AG04450 (cell line): ENCODE data around the gene CDKAL1. TPM values are rescaled to one million over a fixed set of nuclear protein-coding genes. Genes with fewer than 3 reads are reported as not detected.

ENCODE experiments used
- CTCF ChIA-PET: fragments of 300-600, 350-600 bp; formaldehyde crosslinking; extraction: SDS; loops from one replicate; lab custom pipeline; 2022; ENCODE audit warnings: antibody characterized with exemption, inconsistent platforms; lab: Charles Lee
- POLR2A ChIA-PET: fragments of 350-600 bp; formaldehyde crosslinking; extraction: SDS; loops from one replicate; lab custom pipeline; 2021; ENCODE audit warnings: antibody characterized with exemption, inconsistent platforms; lab: Yijun Ruan, JAX
- DNase-seq: peaks from one replicate; pipeline ENCODE4 v3.0.0-alpha.2; 2011; ENCODE audit warnings: low read depth, low spot score
- H3K27ac ChIP-seq: one replicate; pipeline ENCODE4 v1.5.1; 2012; ENCODE audit warnings: low read depth, low read length, control low read depth
- H3K27me3 ChIP-seq: one replicate; pipeline ENCODE4 v1.6.0; 2012; ENCODE audit warnings: low read length; ENCODE audit not compliant: control insufficient read depth, insufficient read depth
- H3K4me3 ChIP-seq: 2 replicates; pipeline ENCODE4 v1.5.1; 2011; ENCODE audit warnings: mild to moderate bottlenecking, low read depth, low read length, control low read depth
- H3K9me3 ChIP-seq: 2 replicates; pipeline ENCODE4 v1.5.1; 2012; ENCODE audit warnings: low read length; ENCODE audit not compliant: control insufficient read depth, insufficient read depth
- polyA plus RNA-seq: library from polyadenylated mRNA; depleted of rRNA; stranded (reverse); fragments of >200 nt; gene quantifications from 2 replicates; pipeline ENCODE4 v1.2.3, GENCODE V29; 2011
- TF ChIP-seq, protein P1 (sequence below): IDR thresholded peaks from 2 replicates; pipeline ENCODE4 v1.5.1; 2011; ENCODE audit warnings: low read depth, low read length, control low read depth, inconsistent platforms

CDKAL1 gene
- polyA plus RNA-seq, 1 experiment, result 9.2 TPM

DNA sequence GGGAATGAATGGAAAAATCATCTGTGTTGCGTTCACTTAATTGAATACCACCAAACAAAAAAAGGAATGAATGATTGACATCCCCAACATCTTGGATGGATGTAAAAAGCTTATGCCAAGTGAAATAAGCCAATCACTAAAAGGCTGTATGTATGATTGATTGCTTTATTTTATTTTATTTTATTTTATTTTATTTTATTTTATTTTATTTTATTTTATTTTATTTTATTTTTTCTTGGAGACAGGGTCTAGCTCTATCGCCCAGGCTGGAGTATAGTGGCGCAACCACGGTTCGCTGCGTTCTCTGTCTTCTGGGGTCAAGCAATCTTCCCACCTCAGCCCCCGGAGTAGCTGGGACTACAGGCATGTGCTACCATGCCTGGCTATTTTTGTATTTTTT lies 263.3 kb downstream of the CDKAL1 start:
- DNase-seq, result no peak

DNA sequence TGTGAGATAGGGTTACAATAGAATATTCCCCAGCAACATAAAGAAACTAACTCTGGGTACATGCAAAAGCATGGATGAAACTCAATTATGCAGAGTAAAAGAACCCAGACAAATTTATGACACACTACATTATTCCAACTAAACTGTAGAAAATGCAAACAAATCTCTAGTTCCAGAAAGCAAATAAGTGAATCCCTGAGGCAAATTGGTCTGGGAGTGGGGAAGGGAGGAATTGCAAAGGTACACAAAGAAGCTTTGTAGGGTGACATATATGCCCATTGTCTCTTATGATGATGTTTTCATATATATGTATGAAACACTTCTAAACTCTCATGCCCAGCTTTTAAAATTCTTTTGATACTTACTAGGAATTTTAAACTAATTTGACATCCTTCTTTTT lies 266.0 kb downstream of the CDKAL1 start:
- ChIA-PET POLR2A (no interaction called here), CTCF (no interaction called here)
- TF ChIP-seq, protein P1, sequence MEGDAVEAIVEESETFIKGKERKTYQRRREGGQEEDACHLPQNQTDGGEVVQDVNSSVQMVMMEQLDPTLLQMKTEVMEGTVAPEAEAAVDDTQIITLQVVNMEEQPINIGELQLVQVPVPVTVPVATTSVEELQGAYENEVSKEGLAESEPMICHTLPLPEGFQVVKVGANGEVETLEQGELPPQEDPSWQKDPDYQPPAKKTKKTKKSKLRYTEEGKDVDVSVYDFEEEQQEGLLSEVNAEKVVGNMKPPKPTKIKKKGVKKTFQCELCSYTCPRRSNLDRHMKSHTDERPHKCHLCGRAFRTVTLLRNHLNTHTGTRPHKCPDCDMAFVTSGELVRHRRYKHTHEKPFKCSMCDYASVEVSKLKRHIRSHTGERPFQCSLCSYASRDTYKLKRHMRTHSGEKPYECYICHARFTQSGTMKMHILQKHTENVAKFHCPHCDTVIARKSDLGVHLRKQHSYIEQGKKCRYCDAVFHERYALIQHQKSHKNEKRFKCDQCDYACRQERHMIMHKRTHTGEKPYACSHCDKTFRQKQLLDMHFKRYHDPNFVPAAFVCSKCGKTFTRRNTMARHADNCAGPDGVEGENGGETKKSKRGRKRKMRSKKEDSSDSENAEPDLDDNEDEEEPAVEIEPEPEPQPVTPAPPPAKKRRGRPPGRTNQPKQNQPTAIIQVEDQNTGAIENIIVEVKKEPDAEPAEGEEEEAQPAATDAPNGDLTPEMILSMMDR, result no peak
- Histone ChIP-seq H3K4me3 (no peak overlapping the region), H3K9me3 (no peaks in the 10 kb centered on the region), H3K27me3 (no peaks in the 10 kb centered on the region), H3K27ac (no peak overlapping the region)
- DNase-seq, result no peak

More for the DNA sequence above, 263.3 kb downstream of the CDKAL1 start:
- Histone ChIP-seq H3K27me3 (no peaks in the 10 kb centered on the region), H3K4me3 (no peak overlapping the region), H3K9me3 (no peaks in the 10 kb centered on the region), H3K27ac (no peak overlapping the region)
- ChIA-PET CTCF (no interaction called here), POLR2A (no interaction called here)
- TF ChIP-seq, protein P1, result no peak

DNA sequence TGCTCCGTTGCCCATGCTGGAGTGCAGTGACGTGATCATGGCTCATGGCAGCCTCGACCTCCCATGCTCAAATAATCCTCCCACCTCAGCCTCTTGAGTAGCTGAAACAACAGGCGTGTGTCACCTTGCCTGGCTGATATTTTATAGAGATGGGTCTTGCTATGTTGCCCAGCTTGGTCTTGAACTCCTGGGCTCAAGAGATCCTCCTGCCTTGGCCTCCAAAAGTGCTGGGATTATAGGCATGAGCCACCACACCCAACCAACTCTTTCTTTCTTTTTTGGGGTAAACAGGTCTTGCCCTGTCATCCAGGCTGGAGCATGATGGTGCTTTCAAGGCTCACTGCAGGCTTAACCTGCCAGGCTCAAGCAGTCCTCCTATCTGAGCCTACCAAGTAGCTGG lies 266.4 kb downstream of the CDKAL1 start:
- Histone ChIP-seq H3K27ac (no peak overlapping the region), H3K27me3 (no peaks in the 10 kb centered on the region), H3K9me3 (no peaks in the 10 kb centered on the region), H3K4me3 (no peak overlapping the region)
- DNase-seq, result no peak
- ChIA-PET POLR2A (no interaction called here), CTCF (no interaction called here)
- TF ChIP-seq, protein P1, result no peak

DNA sequence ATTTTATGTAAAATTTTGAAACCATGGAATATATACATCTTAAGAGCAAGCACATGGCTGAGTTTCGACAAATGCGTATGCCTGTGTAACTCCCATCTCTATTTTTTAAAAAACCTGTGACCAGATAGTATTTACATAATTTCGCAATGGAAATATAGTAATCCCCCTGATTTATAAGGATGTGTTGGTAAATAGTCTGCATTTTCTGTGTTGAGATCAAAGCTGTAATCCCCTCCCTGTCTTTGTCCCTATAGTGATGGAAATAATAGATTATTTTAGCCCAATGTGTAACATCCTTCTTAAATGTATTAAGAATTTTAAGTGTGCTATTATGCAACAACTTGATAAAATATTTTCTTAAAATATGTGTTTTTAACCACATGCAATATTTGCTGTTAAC lies 267.3 kb downstream of the CDKAL1 start:
- no peak for DNase-seq
- POLR2A ChIA-PET, result interaction anchor here (0.6 kb wide), 1 partner anchor 951 kb away, joined by 3 read pairs; no protein-coding TSS in a partner anchor
- H3K4me3 ChIP-seq, result no peak overlapping the region
- CTCF ChIA-PET, result no interaction called here
- H3K27me3 ChIP-seq, result no peaks in the 10 kb centered on the region
- TF ChIP-seq, protein P1, result no peak
- no peak overlapping the region for H3K27ac ChIP-seq
- H3K9me3 ChIP-seq, result no peaks in the 10 kb centered on the region

DNA sequence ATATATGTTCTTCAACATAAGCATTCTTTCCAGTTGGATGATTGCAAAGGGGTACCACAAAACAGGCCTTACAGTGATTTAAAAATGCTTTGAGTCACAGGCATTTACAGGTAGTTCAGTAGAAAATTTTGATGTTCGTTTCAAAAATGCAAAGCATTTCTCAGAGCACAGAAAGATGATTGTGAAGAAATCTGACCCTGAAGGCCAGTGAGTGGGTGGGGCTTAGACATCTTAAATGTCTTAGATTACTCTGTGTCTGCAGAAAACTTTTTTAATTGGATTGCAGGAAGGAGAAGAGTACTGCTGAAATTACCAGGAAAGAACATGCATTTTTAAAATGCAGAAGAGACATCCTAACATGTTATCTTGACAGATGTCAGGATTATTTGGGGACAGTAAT lies 268.3 kb downstream of the CDKAL1 start:
- Histone ChIP-seq H3K27ac (no peak overlapping the region), H3K4me3 (no peak overlapping the region), H3K27me3 (no peaks in the 10 kb centered on the region), H3K9me3 (peaks cover 4% of the 10 kb centered on the region)
- ChIA-PET POLR2A (no interaction called here), CTCF (no interaction called here)
- DNase-seq, result no peak
- TF ChIP-seq, protein P1, result no peak
